Measurements from ENCODE around the gene CAB39.

CAB39 gene

GRCh38 chr2:230716588-230716987, 3.9 kb downstream of the CAB39 start:
- ATAC-seq = no peak
- TF ChIP-seq ZFP30 (CRISPR knock-in tag; IDR thresholded peaks at IDR 0.05) (no peak), CREB5 (CRISPR knock-in tag; IDR thresholded peaks at IDR 0.05; ENCODE audit: low read depth) (no peak), CSRNP3 (CRISPR knock-in tag; IDR thresholded peaks at IDR 0.05) (no peak), PPARA (CRISPR knock-in tag; IDR thresholded peaks at IDR 0.05; ENCODE audit: borderline replicate concordance) (no peak), ZNF70 (CRISPR knock-in tag; IDR thresholded peaks at IDR 0.05) (no peak), OSR1 (CRISPR knock-in tag; IDR thresholded peaks at IDR 0.05) (no peak), SNAI2 (CRISPR knock-in tag; IDR thresholded peaks at IDR 0.05) (no peak), TSHZ2 (CRISPR knock-in tag; IDR thresholded peaks at IDR 0.05) (no peak), POU6F1 (CRISPR knock-in tag; IDR thresholded peaks at IDR 0.05; ENCODE audit: borderline replicate concordance, low read depth) (no peak), ISL1 (CRISPR knock-in tag; IDR thresholded peaks at IDR 0.05) (no peak)
- TF ChIP-seq, protein P1, sequence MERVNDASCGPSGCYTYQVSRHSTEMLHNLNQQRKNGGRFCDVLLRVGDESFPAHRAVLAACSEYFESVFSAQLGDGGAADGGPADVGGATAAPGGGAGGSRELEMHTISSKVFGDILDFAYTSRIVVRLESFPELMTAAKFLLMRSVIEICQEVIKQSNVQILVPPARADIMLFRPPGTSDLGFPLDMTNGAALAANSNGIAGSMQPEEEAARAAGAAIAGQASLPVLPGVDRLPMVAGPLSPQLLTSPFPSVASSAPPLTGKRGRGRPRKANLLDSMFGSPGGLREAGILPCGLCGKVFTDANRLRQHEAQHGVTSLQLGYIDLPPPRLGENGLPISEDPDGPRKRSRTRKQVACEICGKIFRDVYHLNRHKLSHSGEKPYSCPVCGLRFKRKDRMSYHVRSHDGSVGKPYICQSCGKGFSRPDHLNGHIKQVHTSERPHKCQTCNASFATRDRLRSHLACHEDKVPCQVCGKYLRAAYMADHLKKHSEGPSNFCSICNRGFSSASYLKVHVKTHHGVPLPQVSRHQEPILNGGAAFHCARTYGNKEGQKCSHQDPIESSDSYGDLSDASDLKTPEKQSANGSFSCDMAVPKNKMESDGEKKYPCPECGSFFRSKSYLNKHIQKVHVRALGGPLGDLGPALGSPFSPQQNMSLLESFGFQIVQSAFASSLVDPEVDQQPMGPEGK (CRISPR knock-in tag; IDR thresholded peaks at IDR 0.05; ENCODE audit: borderline replicate concordance) = no peak

- TF ChIP-seq ZC3H10 (CRISPR knock-in tag; IDR thresholded peaks at IDR 0.05) (no peak), BACH2 (CRISPR knock-in tag; IDR thresholded peaks at IDR 0.05; ENCODE audit: borderline replicate concordance) (no peak), ZNF70 (CRISPR knock-in tag; IDR thresholded peaks at IDR 0.05) (no peak), GLIS3 (CRISPR knock-in tag; IDR thresholded peaks at IDR 0.05) (no peak), ZFP30 (CRISPR knock-in tag; IDR thresholded peaks at IDR 0.05) (no peak), ZNF565 (CRISPR knock-in tag; conservative IDR thresholded peaks at IDR 0.05; ENCODE audit: low read depth) (no peak), TOX (CRISPR knock-in tag; IDR thresholded peaks at IDR 0.05; ENCODE audit: borderline replicate concordance) (no peak), TSHZ2 (CRISPR knock-in tag; IDR thresholded peaks at IDR 0.05) (no peak), TCF4 (CRISPR knock-in tag; IDR thresholded peaks at IDR 0.05; ENCODE audit: borderline replicate concordance) (no peak), ESRRG (CRISPR knock-in tag; IDR thresholded peaks at IDR 0.05) (no peak), RARB (CRISPR knock-in tag; IDR thresholded peaks at IDR 0.05) (no peak), ZNF8 (CRISPR knock-in tag; IDR thresholded peaks at IDR 0.05) (no peak), CSDC2 (CRISPR knock-in tag; IDR thresholded peaks at IDR 0.05) (no peak), SNAI2 (CRISPR knock-in tag; IDR thresholded peaks at IDR 0.05) (no peak), CSRNP3 (CRISPR knock-in tag; IDR thresholded peaks at IDR 0.05) (no peak), PPARA (CRISPR knock-in tag; IDR thresholded peaks at IDR 0.05; ENCODE audit: borderline replicate concordance) (no peak), ISL1 (CRISPR knock-in tag; IDR thresholded peaks at IDR 0.05) (no peak), ZFP3 (CRISPR knock-in tag; IDR thresholded peaks at IDR 0.05) (no peak), ARNTL (CRISPR knock-in tag; IDR thresholded peaks at IDR 0.05; ENCODE audit: borderline replicate concordance, low read depth) (no peak)
- TF ChIP-seq, protein P1 (CRISPR knock-in tag; IDR thresholded peaks at IDR 0.05; ENCODE audit: borderline replicate concordance) = no peak
- ATAC-seq = no peak
Measured at GRCh38 chr2:230717600-230717999, 5.0 kb downstream of the CAB39 start.

Measured in SK-N-SH treated with all-trans-retinoic acid at 6 μM for 48 hours (cell line).